Cardiac fibroblast (primary cell): ENCODE measurements around the gene SCT.
A peak's percentile ranks its signal among the peaks of the same experiment; 100 is the strongest.
"Not testable (repeated sequence)": the region's sequence is repeated elsewhere in the genome, so short reads cannot be mapped to it uniquely, and the experiment has no call there.

Source experiments
- DNase-seq, 2 donors: peaks; one replicate each; pipeline versions ENCODE4 v3.0.0 to v3.0.0-alpha.2; 2010; ENCODE audit warnings: low read depth in 2 of 2
- H3K4me3 ChIP-seq, 2 donors: replicated peaks in 1 of 2; 1 replicate in 1 of 2; 2 replicates in 1 of 2; pipeline ENCODE4 v1.5.1; 2011; ENCODE audit warnings: low read depth in 2 of 2, low read length in 2 of 2, mild to moderate bottlenecking in 2 of 2, moderate library complexity in 1 of 2
- TF ChIP-seq, protein P1 (sequence below): IDR thresholded peaks from one replicate; pipeline ENCODE4 v1.5.1; 2011; ENCODE audit warnings: low read depth, mild to moderate bottlenecking, low read length, inconsistent platforms

The SCT gene

GRCh38 chr11:655036-655726 is 28.2 kb upstream of the SCT start:
- H3K4me3 ChIP-seq: no peak overlapping the region
- no peak for DNase-seq
- TF ChIP-seq, protein P1, sequence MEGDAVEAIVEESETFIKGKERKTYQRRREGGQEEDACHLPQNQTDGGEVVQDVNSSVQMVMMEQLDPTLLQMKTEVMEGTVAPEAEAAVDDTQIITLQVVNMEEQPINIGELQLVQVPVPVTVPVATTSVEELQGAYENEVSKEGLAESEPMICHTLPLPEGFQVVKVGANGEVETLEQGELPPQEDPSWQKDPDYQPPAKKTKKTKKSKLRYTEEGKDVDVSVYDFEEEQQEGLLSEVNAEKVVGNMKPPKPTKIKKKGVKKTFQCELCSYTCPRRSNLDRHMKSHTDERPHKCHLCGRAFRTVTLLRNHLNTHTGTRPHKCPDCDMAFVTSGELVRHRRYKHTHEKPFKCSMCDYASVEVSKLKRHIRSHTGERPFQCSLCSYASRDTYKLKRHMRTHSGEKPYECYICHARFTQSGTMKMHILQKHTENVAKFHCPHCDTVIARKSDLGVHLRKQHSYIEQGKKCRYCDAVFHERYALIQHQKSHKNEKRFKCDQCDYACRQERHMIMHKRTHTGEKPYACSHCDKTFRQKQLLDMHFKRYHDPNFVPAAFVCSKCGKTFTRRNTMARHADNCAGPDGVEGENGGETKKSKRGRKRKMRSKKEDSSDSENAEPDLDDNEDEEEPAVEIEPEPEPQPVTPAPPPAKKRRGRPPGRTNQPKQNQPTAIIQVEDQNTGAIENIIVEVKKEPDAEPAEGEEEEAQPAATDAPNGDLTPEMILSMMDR: no peak

- DNase-seq, H3K4me3 ChIP-seq: not testable (repeated sequence)
These were observed 27.5 kb upstream of the SCT start for GRCh38 chr11:654444-654843.

GRCh38 chr11:653837-654236 is 26.9 kb upstream of the SCT start:
- TF ChIP-seq, protein P1: no peak
- no peak overlapping the region for H3K4me3 ChIP-seq
- DNase-seq: no peak

GRCh38 chr11:653136-653535 is 26.2 kb upstream of the SCT start:
- DNase-seq, H3K4me3 ChIP-seq: not testable (repeated sequence)

GRCh38 chr11:650482-650881 is 23.5 kb upstream of the SCT start:
- DNase-seq: peak in 1 of 2 donors; percentile 24
- no peak overlapping the region for H3K4me3 ChIP-seq
- TF ChIP-seq, protein P1: no peak

- not testable (repeated sequence) for DNase-seq, H3K4me3 ChIP-seq
These were observed 20.7 kb upstream of the SCT start for GRCh38 chr11:647672-648158.

GRCh38 chr11:646214-646613 is 19.2 kb upstream of the SCT start:
- no peak for DNase-seq
- TF ChIP-seq, protein P1: no peak
- H3K4me3 ChIP-seq: no peak overlapping the region

- no peak for DNase-seq
- TF ChIP-seq, protein P1: no peak
- H3K4me3 ChIP-seq: no peak overlapping the region
These were observed 18.6 kb upstream of the SCT start for GRCh38 chr11:645536-645935.
